AG10803 (cell line): Measurements from ENCODE around the gene HMG20B.
A peak's percentile ranks its signal among the peaks of the same experiment; 100 is the strongest.
"Not testable (repeated sequence)": the region's sequence is repeated elsewhere in the genome, so short reads cannot be mapped to it uniquely, and the experiment has no call there.

ENCODE experiments used
- DNase-seq: peaks from one replicate; pipeline ENCODE4 v3.0.0; 2010; ENCODE audit warnings: low read depth
- H3K4me3 ChIP-seq: 2 replicates; pipeline ENCODE4 v1.5.1; 2011; ENCODE audit warnings: mild to moderate bottlenecking, low read length, control low read depth
- TF ChIP-seq, protein P1 (sequence below): conservative IDR thresholded peaks from 2 replicates; pipeline ENCODE4 v1.5.1; 2011; ENCODE audit warnings: mild to moderate bottlenecking, low read length, control low read depth, inconsistent platforms

Gene HMG20B

DNA sequence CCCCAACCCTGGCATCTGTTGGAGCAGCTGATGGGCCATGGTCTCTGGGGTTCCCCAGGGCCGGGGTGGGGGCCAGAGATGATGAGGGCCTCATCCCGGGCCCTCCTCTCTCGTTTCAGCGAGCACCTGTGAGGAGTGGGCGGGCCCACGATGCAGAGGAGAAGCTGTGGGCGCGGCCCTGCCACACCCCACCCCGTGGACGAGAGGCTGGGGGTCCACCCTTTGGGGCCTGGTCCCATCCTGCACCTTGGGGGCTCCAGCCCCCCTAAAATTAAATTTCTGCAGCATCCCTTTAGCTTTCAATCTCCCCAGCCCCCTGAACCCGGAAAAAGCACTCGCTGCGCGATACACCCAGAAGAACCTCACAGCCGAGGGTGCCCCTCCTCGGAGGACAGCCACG, 5.6 kb downstream of the HMG20B start:
- H3K4me3 ChIP-seq = no peak overlapping the region
- no peak for DNase-seq
- TF ChIP-seq, protein P1, sequence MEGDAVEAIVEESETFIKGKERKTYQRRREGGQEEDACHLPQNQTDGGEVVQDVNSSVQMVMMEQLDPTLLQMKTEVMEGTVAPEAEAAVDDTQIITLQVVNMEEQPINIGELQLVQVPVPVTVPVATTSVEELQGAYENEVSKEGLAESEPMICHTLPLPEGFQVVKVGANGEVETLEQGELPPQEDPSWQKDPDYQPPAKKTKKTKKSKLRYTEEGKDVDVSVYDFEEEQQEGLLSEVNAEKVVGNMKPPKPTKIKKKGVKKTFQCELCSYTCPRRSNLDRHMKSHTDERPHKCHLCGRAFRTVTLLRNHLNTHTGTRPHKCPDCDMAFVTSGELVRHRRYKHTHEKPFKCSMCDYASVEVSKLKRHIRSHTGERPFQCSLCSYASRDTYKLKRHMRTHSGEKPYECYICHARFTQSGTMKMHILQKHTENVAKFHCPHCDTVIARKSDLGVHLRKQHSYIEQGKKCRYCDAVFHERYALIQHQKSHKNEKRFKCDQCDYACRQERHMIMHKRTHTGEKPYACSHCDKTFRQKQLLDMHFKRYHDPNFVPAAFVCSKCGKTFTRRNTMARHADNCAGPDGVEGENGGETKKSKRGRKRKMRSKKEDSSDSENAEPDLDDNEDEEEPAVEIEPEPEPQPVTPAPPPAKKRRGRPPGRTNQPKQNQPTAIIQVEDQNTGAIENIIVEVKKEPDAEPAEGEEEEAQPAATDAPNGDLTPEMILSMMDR = no peak

- no peak overlapping the region for H3K4me3 ChIP-seq
- DNase-seq = peak; percentile 95
- TF ChIP-seq, protein P1 = no peak
Observed at GRCh38 chr19:3580156-3580934, 7.6 kb downstream of the HMG20B start.

DNA sequence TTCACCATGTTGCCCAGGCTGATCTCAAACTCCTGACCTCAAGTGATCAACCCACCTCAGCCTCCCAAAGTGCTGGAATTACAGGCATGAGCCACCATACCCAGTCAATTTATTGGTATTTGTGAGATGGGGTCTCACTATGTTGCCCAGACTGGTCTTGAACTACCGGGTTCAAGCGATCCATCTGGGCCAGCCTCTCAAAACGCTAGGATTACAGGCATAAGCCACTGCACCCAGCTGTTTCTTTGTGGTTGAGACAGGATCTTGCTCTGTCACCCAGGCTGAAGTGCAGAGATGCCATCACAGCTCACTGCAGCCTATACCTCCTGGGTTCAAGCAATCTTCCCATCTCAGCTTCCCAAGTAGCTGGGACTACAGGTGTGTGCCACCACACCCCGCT, 9.0 kb downstream of the HMG20B start:
- H3K4me3 ChIP-seq, DNase-seq: not testable (repeated sequence)

GRCh38 chr19:3584036-3584802, 11.5 kb downstream of the HMG20B start:
- H3K4me3 ChIP-seq, DNase-seq: not testable (repeated sequence)

- no peak within 1 kb of the TSS for H3K4me3 ChIP-seq
- DNase-seq = no peak
- TF ChIP-seq, protein P1 = no peak
Observed at GRCh38 chr19:3585301-3586126, 12.8 kb downstream of the HMG20B start, which contains the start of gene GIPC3. Gene GIPC3 (plus strand): TSS chr19:3585478. CDS start chr19:3585598, 120 bp downstream.

- no peak for DNase-seq
- no peak overlapping the region for H3K4me3 ChIP-seq
- TF ChIP-seq, protein P1 = peak; percentile 38
Observed at GRCh38 chr19:3586127-3586626, 13.4 kb downstream of the HMG20B start.

DNA sequence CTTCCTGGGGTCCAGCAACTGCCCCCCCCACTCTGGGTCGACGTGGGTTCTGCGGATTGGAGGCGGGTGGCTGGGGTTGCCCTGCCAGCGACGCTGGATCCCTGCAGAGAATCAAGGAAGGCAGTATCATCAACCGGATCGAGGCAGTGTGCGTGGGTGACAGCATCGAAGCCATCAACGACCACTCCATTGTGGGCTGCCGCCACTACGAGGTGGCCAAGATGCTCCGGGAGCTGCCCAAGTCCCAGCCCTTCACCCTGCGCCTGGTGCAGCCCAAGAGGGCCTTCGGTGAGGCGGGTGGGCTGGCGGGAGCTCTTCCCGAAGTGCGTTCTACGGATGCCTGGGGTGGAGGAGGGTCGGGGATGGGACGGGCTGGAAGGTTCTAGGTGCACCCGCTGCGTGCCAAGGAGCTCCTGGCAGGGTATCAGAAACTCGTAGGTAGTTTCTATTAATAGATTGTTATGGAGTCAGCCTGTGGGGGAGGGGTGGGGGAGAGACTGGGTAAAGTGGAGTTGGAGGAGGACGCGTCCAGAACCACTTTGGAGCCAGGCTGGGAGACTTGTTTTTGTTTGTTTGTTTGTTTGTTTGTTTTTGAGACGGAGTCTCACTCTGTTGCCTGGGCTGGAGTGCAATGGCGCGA, 14.1 kb downstream of the HMG20B start:
- no peak overlapping the region for H3K4me3 ChIP-seq
- no peak for DNase-seq
- TF ChIP-seq, protein P1 = no peak
